Activated T-helper 1 cell treated with anti-CD3 and anti-CD28 coated beads, Interleukin-2, amount 50 U/mL, for 16 hours (primary cell): ENCODE data around the gene BZW2.
A peak's percentile ranks its signal among the peaks of the same experiment; 100 is the strongest.

ENCODE experiments used
- DNase-seq, 2 donors: peaks; one replicate each; pipeline ENCODE4 v3.0.0-alpha.2; 2020; ENCODE audit warnings: low read depth in 1 of 2, low spot score in 1 of 2

BZW2 gene

DNA sequence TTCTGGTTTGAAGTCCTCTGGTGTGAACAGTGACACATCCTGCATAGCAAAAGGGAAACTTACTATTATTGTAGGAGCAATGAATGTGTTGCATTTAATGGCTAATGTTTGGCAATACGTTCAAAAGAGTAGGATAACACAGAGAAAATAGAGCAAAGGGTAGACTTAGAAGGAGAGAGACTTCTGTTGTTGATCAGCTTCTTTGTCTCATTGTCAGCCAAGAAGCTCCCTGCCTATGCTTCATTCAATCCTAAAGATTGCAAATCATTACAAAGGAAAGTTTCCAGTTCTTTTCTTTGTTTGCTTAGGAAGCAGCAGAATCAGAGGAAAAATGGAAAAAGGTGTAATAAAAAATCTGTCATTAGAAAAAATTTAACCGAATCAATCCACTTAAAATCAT, 99.7 kb downstream of the BZW2 start:
- no peak for DNase-seq

DNA sequence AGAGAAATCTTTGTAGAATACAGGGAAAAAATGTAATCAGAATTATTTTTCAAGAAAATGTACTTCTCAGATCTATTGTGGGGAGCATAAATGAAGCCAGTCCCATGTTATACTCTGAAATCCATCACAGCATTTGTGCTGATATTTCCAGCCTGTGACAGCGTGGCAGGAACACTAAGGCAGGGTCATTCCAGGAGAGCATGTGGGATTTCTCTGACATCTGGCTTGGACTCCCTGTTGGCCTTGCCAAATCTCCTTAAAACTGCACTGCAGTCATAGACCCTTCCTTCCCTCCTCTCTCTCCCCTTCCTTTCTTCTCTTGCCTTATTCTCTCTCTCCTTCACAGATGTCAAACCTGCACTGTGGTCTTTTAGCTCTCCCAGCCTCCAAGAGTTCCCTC, 101.1 kb downstream of the BZW2 start:
- no peak for DNase-seq

DNA sequence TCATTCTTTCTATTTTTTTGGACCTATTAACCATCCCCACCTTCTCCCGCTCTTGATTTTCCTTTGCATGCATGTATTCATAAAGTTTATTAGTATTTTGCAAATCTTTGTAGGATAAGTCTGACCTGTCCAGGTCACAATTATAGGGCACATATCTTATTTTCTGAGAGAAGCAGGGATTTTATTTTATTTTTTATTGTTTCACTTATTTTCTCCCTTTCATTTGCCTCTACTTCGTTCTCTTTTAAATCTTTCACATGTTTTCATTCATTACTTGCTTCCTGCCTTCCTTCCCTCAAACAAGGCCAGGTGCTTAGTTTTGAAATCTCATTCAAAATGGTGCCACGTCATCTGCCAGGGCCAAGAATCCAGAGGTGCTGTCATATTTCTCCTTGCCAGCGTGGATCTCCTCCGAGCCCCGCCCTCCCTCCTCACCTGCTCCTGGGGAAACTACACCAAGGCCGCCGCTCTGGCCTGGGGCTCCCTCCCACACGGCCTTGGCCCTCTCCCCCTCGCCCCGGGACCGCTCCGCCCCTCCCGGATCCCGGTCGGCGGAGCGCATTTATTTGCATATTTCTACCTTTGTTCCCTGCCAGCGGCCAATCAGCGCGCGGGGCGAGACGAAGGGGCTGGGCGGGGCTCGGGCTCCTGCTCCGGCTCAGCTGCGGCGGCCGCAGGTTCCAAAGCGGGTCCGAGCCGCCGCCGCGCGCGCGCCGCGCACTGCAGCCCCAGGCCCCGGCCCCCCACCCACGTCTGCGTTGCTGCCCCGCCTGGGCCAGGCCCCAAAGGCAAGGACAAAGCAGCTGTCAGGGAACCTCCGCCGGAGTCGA, 107.3 kb downstream of the BZW2 start, which contains the start of gene TSPAN13:
TSPAN13 (plus strand) TSS at position 654 of the 830 bp plus-strand sequence. CDS start 213 bp downstream, outside the sequence.
- peak in 1 of 2 donors; percentile 11 for DNase-seq

DNA sequence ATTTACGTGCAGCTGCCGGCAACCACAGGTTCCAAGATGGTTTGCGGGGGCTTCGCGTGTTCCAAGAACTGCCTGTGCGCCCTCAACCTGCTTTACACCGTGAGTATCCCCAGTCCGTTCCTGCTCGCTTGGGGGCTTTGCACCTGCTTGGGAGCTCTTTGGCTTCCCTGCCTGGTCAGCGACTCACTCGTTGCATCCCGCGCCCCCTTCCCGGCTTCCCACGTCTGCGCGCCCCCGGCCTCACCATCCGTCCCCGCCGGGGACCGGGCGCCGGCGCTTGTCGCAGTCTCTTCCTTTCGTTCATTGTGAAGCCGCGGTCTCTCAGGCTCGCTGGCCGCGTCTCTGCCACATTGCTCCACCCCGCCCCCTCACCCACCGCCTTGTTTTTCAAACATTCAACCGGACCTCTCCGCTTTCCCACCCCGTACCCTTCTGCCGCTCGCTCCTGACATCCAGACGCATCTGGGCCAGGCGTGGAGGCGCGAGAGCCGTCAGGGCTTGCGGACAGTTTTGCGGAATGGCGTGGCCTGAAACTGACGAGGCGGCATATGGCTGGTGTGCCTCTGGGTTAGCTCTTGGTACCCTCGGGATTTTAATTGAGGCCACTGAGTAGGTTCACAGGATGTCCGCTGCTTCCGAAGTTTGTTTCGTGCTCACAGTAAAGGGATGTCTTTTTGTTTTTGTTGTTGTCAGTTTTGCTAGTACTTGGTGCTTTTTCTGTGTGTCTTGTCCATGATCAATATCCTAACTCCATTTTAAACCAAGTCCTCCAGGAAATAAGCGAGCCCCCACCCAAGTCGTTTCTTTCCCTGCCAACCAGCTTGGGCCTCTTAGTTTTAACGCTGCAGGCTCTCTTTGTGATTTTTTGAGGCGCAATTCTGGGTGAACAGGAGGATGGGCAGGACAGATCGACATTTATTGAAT, 108.2 kb downstream of the BZW2 start:
- no peak for DNase-seq

DNA sequence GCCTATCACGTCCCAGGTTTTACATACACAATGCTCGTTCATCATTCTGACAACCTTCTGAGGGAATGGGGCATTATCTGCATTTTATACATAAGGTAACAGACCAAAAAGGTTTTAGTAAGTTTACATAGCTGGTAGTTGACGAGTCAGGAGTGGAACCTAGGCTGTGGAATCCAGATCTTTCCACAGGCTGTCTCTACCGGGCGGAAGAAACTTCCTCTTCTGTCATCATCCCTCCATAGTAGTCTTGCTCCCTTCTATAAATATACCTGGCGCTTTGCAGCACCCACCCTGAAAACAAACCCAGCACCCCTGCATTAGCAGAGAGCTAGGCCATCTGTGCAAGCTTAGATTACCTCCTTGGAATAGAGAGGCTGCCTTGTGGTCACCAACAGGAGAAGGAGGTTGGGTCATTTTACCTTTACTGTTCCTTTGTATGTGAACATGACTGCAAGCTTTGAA, 108.9 kb downstream of the BZW2 start:
- DNase-seq = no peak

DNA sequence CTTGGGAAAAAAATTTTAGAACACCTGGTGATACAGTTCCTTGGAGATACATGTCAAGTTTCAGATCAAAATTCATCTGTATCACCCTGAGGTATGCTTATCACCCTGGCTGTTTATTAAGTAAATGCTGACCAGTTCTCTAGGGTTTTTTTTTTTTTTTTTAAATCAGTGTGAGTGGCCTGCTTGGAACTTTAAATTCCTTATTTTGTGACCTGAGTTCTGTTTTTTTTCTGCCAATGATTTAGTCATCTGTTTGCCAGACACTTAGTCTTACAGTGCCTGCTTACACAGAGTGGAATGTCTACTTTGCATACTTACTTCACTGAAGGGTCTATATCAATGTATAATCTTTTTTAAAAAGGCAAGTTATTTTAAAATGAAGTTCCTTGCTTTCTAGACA, 109.4 kb downstream of the BZW2 start:
- DNase-seq = no peak
